ENCODE results near the gene GRM8.

The GRM8 gene

DNA sequence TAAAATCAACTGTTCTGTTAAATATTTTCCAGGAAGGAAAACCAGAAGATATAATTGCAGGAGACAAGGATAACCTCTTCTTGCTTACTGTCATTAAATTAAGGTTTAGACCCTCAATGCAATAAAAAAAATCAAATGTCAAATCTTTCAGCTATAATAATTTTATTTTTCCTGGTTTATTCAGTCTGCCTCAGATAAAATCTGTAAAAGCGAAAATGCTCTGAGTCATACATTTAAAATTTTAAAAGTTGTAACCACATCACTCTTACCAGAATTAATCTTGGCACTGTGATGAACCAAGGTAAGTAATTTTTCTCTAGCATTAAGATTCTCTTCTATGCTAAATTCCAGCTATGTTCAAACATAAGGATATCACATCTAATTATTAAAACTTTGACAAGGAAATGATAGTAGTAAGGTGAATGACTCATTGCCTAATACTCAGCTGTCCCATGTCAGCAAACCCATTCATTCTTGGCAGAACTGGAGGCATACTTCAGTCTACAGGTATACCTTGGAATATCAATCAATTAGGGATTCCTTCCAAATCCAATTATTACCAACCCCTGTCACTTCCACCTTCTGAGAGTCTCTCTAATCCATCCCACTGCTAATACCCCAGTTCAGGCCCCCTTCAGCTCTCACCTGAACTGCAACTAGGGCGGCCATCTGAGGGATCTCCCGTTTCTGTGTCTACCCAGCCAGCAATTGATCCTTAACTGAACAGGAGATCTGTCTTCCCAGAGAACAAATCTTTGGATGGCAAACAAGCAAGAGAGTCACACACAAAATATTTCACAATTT lies 434.1 kb downstream of the GRM8 start:
- H3K4me1 ChIP-seq (ENCODE audit: control insufficient read depth, insufficient read depth, low read length) = no peaks in the 10 kb centered on the region
- H3K36me3 ChIP-seq (ENCODE audit: control insufficient read depth, insufficient read depth, low read length) = no peaks in the 10 kb centered on the region

DNA sequence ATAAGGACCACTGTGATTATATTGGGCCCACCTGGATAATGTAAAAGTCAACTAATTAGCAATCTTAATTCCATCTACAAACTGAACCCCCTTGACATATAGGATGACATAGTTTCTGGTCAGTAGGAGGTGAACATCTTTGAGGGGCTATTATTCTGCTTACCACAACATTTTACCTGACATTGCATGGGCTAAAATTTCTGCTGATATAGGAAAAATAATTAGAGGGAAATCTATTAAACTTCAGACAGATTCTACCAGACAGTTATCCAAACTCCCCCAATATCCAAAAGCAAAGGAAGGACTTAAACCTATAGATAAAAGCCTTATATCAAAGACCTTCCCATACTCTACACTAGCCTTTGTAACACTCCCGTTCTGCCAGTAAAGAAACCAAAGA lies 443.6 kb downstream of the GRM8 start:
- Histone ChIP-seq H3K4me3 (ENCODE audit: low read depth, low read length) (no peak overlapping the region), H3K27ac (ENCODE audit: low read depth, low read length) (no peak overlapping the region), H3K4me1 (ENCODE audit: control insufficient read depth, insufficient read depth, low read length) (0 out of 2 replicates have a peak, but pooled peaks cover 6% of the 10 kb centered on the region), H3K9ac (ENCODE audit: low read depth, low read length) (no peak overlapping the region), H3K9me3 (ENCODE audit: control insufficient read depth, insufficient read depth, low read length) (no peaks in the 10 kb centered on the region), H3K27me3 (ENCODE audit: control insufficient read depth, insufficient read depth, low read length) (no peaks in the 10 kb centered on the region), H3K36me3 (ENCODE audit: control insufficient read depth, insufficient read depth, low read length) (no peaks in the 10 kb centered on the region)

More for the DNA sequence above, 434.1 kb downstream of the GRM8 start:
- Histone ChIP-seq H3K27ac (ENCODE audit: low read depth, low read length) (no peak overlapping the region), H3K9ac (ENCODE audit: low read depth, low read length) (no peak overlapping the region), H3K27me3 (ENCODE audit: control insufficient read depth, insufficient read depth, low read length) (no peaks in the 10 kb centered on the region), H3K9me3 (ENCODE audit: control insufficient read depth, insufficient read depth, low read length) (no peaks in the 10 kb centered on the region), H3K4me3 (ENCODE audit: low read depth, low read length) (no peak overlapping the region)

DNA sequence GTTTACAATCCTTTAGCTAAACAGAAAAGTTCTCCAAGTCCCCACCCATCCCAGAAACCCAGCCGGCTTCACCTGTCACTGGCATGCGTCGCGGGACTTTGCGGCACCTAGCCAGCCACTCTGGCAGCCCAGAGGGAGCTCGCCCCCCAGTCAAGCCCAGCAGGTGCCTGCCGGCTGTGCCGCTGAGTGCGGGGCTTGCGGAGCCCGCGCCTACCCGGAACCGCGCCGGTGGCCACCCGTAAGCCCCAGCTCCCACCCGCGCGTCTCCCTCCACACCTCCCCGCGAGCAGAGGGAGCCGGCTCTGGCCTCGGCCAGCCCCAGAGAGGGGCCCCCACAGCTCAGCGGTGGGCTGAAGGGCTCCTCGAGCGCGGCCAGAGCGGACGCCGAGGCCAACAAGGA lies 446.1 kb downstream of the GRM8 start:
- H3K4me3 ChIP-seq (ENCODE audit: low read depth, low read length) = no peak overlapping the region

DNA sequence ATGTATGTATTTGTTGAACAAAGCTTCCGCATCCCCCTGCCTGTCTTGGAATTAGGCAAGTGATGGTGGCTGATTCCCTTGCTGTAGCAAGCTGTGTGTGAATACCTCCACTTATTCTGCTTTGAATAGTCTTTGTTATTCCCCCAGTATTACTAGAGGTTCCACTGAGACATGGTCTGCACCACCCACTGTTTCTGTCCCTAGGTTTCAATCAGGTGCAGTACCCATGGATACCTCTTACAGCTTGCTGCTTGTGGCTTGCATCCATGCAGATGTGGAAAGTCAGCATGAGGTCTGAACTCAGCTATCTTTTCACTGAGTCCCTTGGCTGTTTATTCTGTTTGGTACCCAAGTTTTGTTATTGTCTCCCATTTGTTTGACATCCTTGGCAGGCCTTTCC lies 447.4 kb downstream of the GRM8 start:
- Histone ChIP-seq H3K9ac (ENCODE audit: low read depth, low read length) (no peak overlapping the region), H3K9me3 (ENCODE audit: control insufficient read depth, insufficient read depth, low read length) (no peaks in the 10 kb centered on the region), H3K27me3 (ENCODE audit: control insufficient read depth, insufficient read depth, low read length) (no peaks in the 10 kb centered on the region), H3K36me3 (ENCODE audit: control insufficient read depth, insufficient read depth, low read length) (no peaks in the 10 kb centered on the region), H3K4me1 (ENCODE audit: control insufficient read depth, insufficient read depth, low read length) (0 out of 2 replicates have a peak, but pooled peaks cover 6% of the 10 kb centered on the region), H3K27ac (ENCODE audit: low read depth, low read length) (no peak overlapping the region), H3K4me3 (ENCODE audit: low read depth, low read length) (no peak overlapping the region)

More for the DNA sequence above, 446.1 kb downstream of the GRM8 start:
- Histone ChIP-seq H3K27ac (ENCODE audit: low read depth, low read length) (no peak overlapping the region), H3K36me3 (ENCODE audit: control insufficient read depth, insufficient read depth, low read length) (no peaks in the 10 kb centered on the region), H3K4me1 (ENCODE audit: control insufficient read depth, insufficient read depth, low read length) (0 out of 2 replicates have a peak, but pooled peaks cover 6% of the 10 kb centered on the region), H3K9ac (ENCODE audit: low read depth, low read length) (no peak overlapping the region), H3K27me3 (ENCODE audit: control insufficient read depth, insufficient read depth, low read length) (no peaks in the 10 kb centered on the region), H3K9me3 (ENCODE audit: control insufficient read depth, insufficient read depth, low read length) (no peaks in the 10 kb centered on the region)

DNA sequence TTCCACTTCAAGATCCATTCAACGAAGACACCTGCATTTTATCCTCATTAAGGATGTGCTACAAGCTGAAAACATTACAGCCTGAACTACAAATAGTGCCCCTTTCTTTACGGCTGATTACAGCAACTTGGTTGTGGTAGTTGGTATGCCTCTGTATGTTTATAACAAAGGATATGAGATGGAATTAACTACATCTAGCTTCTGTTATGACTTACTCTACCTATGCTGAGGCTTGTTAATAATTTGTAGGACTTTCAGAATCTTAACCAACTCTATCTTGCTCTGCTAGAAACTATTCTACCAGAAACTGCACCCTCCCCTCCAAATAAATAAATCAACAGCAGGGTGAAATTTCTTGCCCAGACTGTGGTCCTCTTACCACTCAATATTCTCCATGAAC lies 448.1 kb downstream of the GRM8 start:
- H3K27me3 ChIP-seq (ENCODE audit: control insufficient read depth, insufficient read depth, low read length) = no peaks in the 10 kb centered on the region
- no peak overlapping the region for H3K9ac ChIP-seq (ENCODE audit: low read depth, low read length)
- H3K9me3 ChIP-seq (ENCODE audit: control insufficient read depth, insufficient read depth, low read length) = no peaks in the 10 kb centered on the region
- H3K4me3 ChIP-seq (ENCODE audit: low read depth, low read length) = no peak overlapping the region
- no peak overlapping the region for H3K27ac ChIP-seq (ENCODE audit: low read depth, low read length)
- no peaks in the 10 kb centered on the region for H3K36me3 ChIP-seq (ENCODE audit: control insufficient read depth, insufficient read depth, low read length)
- H3K4me1 ChIP-seq (ENCODE audit: control insufficient read depth, insufficient read depth, low read length) = 0 out of 2 replicates have a peak, but pooled peaks cover 6% of the 10 kb centered on the region

DNA sequence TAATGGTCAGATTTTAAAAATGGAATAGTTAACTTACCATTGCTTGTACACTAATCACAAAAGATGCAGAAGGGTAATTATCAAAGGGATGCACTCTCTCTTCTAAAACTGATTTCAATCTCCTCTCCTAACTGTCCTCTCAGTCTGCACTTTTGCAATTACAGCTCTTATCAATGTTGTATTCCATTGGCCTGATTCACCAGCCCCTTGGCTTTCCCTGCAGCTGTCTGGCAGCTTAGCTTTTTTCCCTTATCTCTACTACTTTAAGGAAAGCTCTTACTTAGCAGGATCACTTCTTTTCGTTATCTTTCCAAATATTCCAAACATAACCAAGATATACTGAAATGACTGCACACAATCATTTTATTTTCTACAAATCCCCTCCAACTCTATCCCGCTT lies 448.8 kb downstream of the GRM8 start:
- H3K36me3 ChIP-seq (ENCODE audit: control insufficient read depth, insufficient read depth, low read length) = no peaks in the 10 kb centered on the region
- H3K9ac ChIP-seq (ENCODE audit: low read depth, low read length) = no peak overlapping the region

DNA sequence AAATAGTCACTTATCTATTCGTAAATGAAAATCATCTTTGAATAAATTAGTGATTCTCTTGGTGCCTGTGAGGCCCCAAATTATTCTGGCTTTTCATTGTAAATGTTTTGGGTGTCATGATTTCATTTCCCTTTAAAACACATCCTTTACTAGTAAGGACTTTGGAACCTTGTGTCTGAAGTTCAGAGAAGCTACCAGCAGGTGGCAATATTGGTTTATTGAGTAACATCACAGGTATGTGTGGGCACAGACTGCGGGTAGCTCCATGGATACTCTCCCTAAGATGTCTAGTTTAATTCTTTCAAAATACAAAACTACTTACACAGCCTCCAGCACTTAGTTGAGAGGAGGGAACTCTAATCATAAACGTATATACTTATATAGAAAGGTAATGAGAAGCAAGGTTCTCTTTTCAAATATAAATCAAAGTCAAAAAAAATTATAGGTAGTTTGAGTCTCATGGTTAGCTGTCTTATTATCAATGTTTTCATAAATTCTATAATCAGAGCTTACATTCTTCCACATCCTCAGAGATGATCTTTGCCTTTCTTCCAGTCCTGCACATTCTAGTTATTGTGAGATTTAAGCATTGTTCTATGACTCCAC lies 449.6 kb downstream of the GRM8 start:
- no peak overlapping the region for H3K4me3 ChIP-seq (ENCODE audit: low read depth, low read length)
- H3K9me3 ChIP-seq (ENCODE audit: control insufficient read depth, insufficient read depth, low read length) = no peaks in the 10 kb centered on the region
- H3K9ac ChIP-seq (ENCODE audit: low read depth, low read length) = no peak overlapping the region
- no peaks in the 10 kb centered on the region for H3K27me3 ChIP-seq (ENCODE audit: control insufficient read depth, insufficient read depth, low read length)
- no peaks in the 10 kb centered on the region for H3K36me3 ChIP-seq (ENCODE audit: control insufficient read depth, insufficient read depth, low read length)
- H3K27ac ChIP-seq (ENCODE audit: low read depth, low read length) = no peak overlapping the region
- H3K4me1 ChIP-seq (ENCODE audit: control insufficient read depth, insufficient read depth, low read length) = 0 out of 2 replicates have a peak, but pooled peaks cover 6% of the 10 kb centered on the region

More for the DNA sequence above, 448.8 kb downstream of the GRM8 start:
- H3K27ac ChIP-seq (ENCODE audit: low read depth, low read length) = no peak overlapping the region
- H3K4me1 ChIP-seq (ENCODE audit: control insufficient read depth, insufficient read depth, low read length) = 0 out of 2 replicates have a peak, but pooled peaks cover 6% of the 10 kb centered on the region
- H3K9me3 ChIP-seq (ENCODE audit: control insufficient read depth, insufficient read depth, low read length) = no peaks in the 10 kb centered on the region
- no peak overlapping the region for H3K4me3 ChIP-seq (ENCODE audit: low read depth, low read length)
- no peaks in the 10 kb centered on the region for H3K27me3 ChIP-seq (ENCODE audit: control insufficient read depth, insufficient read depth, low read length)

DNA sequence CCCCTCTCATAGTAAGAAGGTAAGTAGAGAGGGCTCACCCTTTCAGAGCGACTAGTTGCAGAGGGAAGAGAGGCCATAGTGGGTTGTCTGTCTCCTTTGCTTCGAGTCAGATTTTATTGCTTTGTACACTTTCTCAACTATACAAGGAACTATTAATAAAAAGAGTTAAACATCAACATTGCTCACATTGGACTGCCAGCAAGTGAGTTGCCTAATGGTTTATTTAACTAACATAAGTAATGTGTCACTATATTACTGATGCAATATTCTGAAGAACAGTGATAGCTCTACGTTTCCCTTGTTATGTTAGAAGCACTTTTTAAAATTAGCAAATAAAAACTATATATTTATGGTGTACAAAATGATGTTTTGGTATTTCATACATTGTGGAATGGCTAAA lies 451.0 kb downstream of the GRM8 start:
- no peak overlapping the region for H3K9ac ChIP-seq (ENCODE audit: low read depth, low read length)
- 0 out of 2 replicates have a peak, but pooled peaks cover 6% of the 10 kb centered on the region for H3K4me1 ChIP-seq (ENCODE audit: control insufficient read depth, insufficient read depth, low read length)
- no peak overlapping the region for H3K27ac ChIP-seq (ENCODE audit: low read depth, low read length)
- no peaks in the 10 kb centered on the region for H3K36me3 ChIP-seq (ENCODE audit: control insufficient read depth, insufficient read depth, low read length)
- no peaks in the 10 kb centered on the region for H3K9me3 ChIP-seq (ENCODE audit: control insufficient read depth, insufficient read depth, low read length)
- H3K4me3 ChIP-seq (ENCODE audit: low read depth, low read length) = no peak overlapping the region
- no peaks in the 10 kb centered on the region for H3K27me3 ChIP-seq (ENCODE audit: control insufficient read depth, insufficient read depth, low read length)

DNA sequence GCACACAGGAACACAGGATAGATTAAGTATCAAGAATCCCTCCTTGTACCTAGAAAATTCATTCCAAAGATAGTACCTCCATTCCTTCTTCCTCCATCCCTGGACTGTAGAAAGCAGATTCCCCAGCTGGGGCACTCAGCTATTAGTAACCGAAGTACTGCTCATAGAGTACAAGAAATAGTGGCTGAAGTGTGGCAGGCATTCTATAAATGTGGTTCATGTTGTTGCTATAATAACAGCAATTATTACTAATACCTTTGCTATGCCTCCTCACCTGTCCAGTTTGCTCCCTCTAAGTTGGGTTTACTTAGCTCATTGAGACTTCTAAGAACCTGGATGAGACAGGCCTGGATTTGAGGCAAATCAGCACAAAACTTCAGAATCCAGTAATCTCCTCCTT lies 453.2 kb downstream of the GRM8 start:
- H3K4me1 ChIP-seq (ENCODE audit: control insufficient read depth, insufficient read depth, low read length) = no peaks in the 10 kb centered on the region
- H3K9me3 ChIP-seq (ENCODE audit: control insufficient read depth, insufficient read depth, low read length) = no peaks in the 10 kb centered on the region
- H3K4me3 ChIP-seq (ENCODE audit: low read depth, low read length) = no peak overlapping the region
- H3K36me3 ChIP-seq (ENCODE audit: control insufficient read depth, insufficient read depth, low read length) = no peaks in the 10 kb centered on the region
- no peaks in the 10 kb centered on the region for H3K27me3 ChIP-seq (ENCODE audit: control insufficient read depth, insufficient read depth, low read length)
- H3K9ac ChIP-seq (ENCODE audit: low read depth, low read length) = no peak overlapping the region
- H3K27ac ChIP-seq (ENCODE audit: low read depth, low read length) = no peak overlapping the region

DNA sequence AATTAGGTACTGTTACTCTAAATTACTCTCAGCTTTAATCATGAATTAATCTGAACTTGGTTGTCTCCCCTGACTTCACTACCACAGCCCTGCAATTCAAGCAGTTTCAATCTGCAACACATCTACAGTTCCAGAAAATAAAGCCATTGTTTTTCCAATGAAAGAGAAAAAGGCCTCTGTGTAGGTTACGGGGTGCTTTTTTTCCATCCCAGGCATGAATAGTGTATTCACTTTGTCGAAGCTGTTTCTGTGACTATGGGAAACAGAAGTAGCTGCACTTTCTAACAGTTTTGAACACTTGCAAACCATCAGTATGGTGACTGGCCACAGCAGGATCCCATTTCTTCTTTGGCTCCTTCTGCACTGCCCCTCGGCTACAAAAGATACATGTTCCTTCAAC lies 460.2 kb downstream of the GRM8 start:
- H3K4me3 ChIP-seq (ENCODE audit: low read depth, low read length) = no peak overlapping the region
- no peaks in the 10 kb centered on the region for H3K36me3 ChIP-seq (ENCODE audit: control insufficient read depth, insufficient read depth, low read length)

DNA sequence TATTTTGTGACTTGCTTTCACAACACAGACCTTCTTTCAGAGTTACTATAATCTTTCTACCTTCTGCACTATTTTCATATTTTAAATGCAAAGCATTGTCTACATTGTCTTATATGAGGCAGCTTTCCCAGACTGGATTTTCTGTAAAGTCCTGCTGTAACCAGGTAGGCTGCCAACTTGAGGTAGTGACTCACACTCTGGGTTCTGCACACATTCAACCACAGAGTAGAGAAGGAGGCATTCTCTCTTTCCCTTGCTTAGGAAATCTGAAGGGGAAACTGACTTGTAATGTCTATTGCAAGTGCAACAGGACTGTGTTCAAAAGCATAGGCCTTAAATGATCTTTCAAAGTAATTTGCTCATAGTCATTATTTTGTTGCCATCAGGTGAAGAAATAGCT lies 461.4 kb downstream of the GRM8 start:
- Histone ChIP-seq H3K27me3 (ENCODE audit: control insufficient read depth, insufficient read depth, low read length) (no peaks in the 10 kb centered on the region), H3K9me3 (ENCODE audit: control insufficient read depth, insufficient read depth, low read length) (no peaks in the 10 kb centered on the region), H3K9ac (ENCODE audit: low read depth, low read length) (no peak overlapping the region), H3K4me1 (ENCODE audit: control insufficient read depth, insufficient read depth, low read length) (no peaks in the 10 kb centered on the region), H3K27ac (ENCODE audit: low read depth, low read length) (no peak overlapping the region), H3K36me3 (ENCODE audit: control insufficient read depth, insufficient read depth, low read length) (no peaks in the 10 kb centered on the region), H3K4me3 (ENCODE audit: low read depth, low read length) (no peak overlapping the region)

More for the DNA sequence above, 460.2 kb downstream of the GRM8 start:
- H3K9me3 ChIP-seq (ENCODE audit: control insufficient read depth, insufficient read depth, low read length) = no peaks in the 10 kb centered on the region
- no peak overlapping the region for H3K27ac ChIP-seq (ENCODE audit: low read depth, low read length)
- H3K27me3 ChIP-seq (ENCODE audit: control insufficient read depth, insufficient read depth, low read length) = no peaks in the 10 kb centered on the region
- H3K9ac ChIP-seq (ENCODE audit: low read depth, low read length) = no peak overlapping the region
- no peaks in the 10 kb centered on the region for H3K4me1 ChIP-seq (ENCODE audit: control insufficient read depth, insufficient read depth, low read length)

Data from HUES48 (cell line).